HCT116 (cell line): ENCODE measurements around the gene RGS8. TPM values are rescaled to one million over a fixed set of nuclear protein-coding genes. Genes with fewer than 3 reads are reported as not detected.

Experiments used
- ATAC-seq: fragments of 200-7000 bp; cut with Tn5 transposase; 2 replicates; pipeline ENCODE4 v1.9.1; 2020; ENCODE audit warnings: mild to moderate bottlenecking, moderate library complexity
- BruUV-seq: library from RNA; stranded (reverse); fragments of 400-500 nt; replicated peaks from 2 replicates; lab custom pipeline; 2021; lab: Mats Ljungman, UMichigan
- CTCF ChIA-PET: fragments of 300-600 bp; sonication (Branson Sonifier 250); formaldehyde crosslinking; loops from one replicate; lab custom pipeline; 2021; ENCODE audit warnings: antibody characterized with exemption; lab: Charles Lee
- POLR2A ChIA-PET: fragments of 300-600, 350-600 bp; sonication (Branson Sonifier 250); formaldehyde crosslinking; loops from one replicate; lab custom pipeline; 2021; ENCODE audit warnings: antibody characterized with exemption; lab: Charles Lee
- RAD21 ChIA-PET, 2 experiments: fragments of 300-600 bp; sonication (Branson Sonifier 250); formaldehyde crosslinking; loops; one replicate each; lab custom pipeline; 2023; ENCODE audit warnings: low total read pairs in 2 of 2; ENCODE audit not compliant: uncharacterized antibody in 2 of 2, unreplicated experiment in 2 of 2, low non-redundant PET in 1 of 2; lab: Charles Lee
- DNase-seq: peaks from one replicate; pipeline ENCODE4 v3.0.0-alpha.2; 2010; ENCODE audit warnings: low read depth, low spot score
- H2AFZ ChIP-seq: fragments of 200-600 bp; shearing (Covaris generic), sonication (generic); 2 replicates; pipeline ENCODE4 v1.6.1; 2017; ENCODE audit warnings: low read depth, mixed run types, mixed read lengths, antibody characterized with exemption, low read length; ENCODE audit not compliant: poor library complexity, severe bottlenecking
- H3K27ac ChIP-seq: 2 replicates; pipeline ENCODE4 v1.5.1; 2012; ENCODE audit warnings: low read depth, low read length
- H3K27me3 ChIP-seq: fragments of 200-600 bp; sonication (generic); 2 replicates; pipeline ENCODE4 v1.6.1; 2016; ENCODE audit warnings: mixed run types, low read length, mixed read lengths; ENCODE audit not compliant: insufficient read depth
- H3K36me3 ChIP-seq, 2 experiments: fragments of 200-500 bp in 1 of 2; fragments of 200-600 bp in 1 of 2; sonication (Bioruptor generic) in 1 of 2; sonication (generic) in 1 of 2; 2 replicates each; pipeline versions ENCODE4 v1.5.1 to v1.6.1; 2014 to 2016; ENCODE audit warnings: low read length in 2 of 2, inconsistent platforms in 1 of 2, mixed read lengths in 1 of 2, mixed run types in 1 of 2; ENCODE audit not compliant: insufficient read depth in 2 of 2, control insufficient read depth in 1 of 2
- H3K4me1 ChIP-seq, 2 experiments: fragments of 200-600 bp in 1 of 2; sonication (generic) in 1 of 2; 2 replicates each; pipeline versions ENCODE4 v1.5.1 to v1.6.1; 2012 to 2017; ENCODE audit warnings: low read length in 2 of 2, inconsistent platforms in 1 of 2, mild to moderate bottlenecking in 1 of 2, mixed read lengths in 1 of 2, mixed run types in 1 of 2, moderate library complexity in 1 of 2; ENCODE audit not compliant: insufficient read depth in 2 of 2, control insufficient read depth in 1 of 2
- H3K4me2 ChIP-seq: fragments of 200-600 bp; sonication (generic); 2 replicates; pipeline ENCODE4 v1.6.1; 2017; ENCODE audit warnings: mixed run types, low read length, mixed read lengths
- H3K4me3 ChIP-seq, 2 experiments: fragments of 200-600 bp in 1 of 2; sonication (generic) in 1 of 2; replicated peaks in 1 of 2; 2 replicates each; pipeline ENCODE4 v1.5.1; 2011 to 2016; ENCODE audit warnings: low read length in 2 of 2, control low read depth in 1 of 2, low read depth in 1 of 2, mild to moderate bottlenecking in 1 of 2, mixed read lengths in 1 of 2, mixed run types in 1 of 2
- H3K79me2 ChIP-seq: fragments of 200-600 bp; sonication (generic); 2 replicates; pipeline ENCODE4 v1.6.1; 2017; ENCODE audit warnings: mild to moderate bottlenecking, mixed run types, low read length, moderate library complexity, mixed read lengths; ENCODE audit not compliant: insufficient read depth
- H3K9ac ChIP-seq: fragments of 200-600 bp; sonication (generic); 2 replicates; pipeline ENCODE4 v1.6.1; 2016; ENCODE audit warnings: low read length, mixed read lengths
- H3K9me2 ChIP-seq: fragments of 200-600 bp; sonication (generic), shearing (Covaris generic); 2 replicates; pipeline ENCODE4 v1.6.1; 2017; ENCODE audit warnings: mixed run types, mild to moderate bottlenecking, moderate library complexity; ENCODE audit not compliant: insufficient read depth
- H3K9me3 ChIP-seq, 2 experiments: fragments of 200-500 bp in 1 of 2; fragments of 200-600 bp in 1 of 2; sonication (Bioruptor generic) in 1 of 2; sonication (generic) in 1 of 2; 2 replicates each; pipeline ENCODE4 v1.6.1; 2014 to 2017; ENCODE audit warnings: low read length in 2 of 2, mixed read lengths in 2 of 2, inconsistent platforms in 1 of 2, low read depth in 1 of 2, mild to moderate bottlenecking in 1 of 2, mixed run types in 1 of 2, moderate library complexity in 1 of 2; ENCODE audit not compliant: control insufficient read depth in 1 of 2, insufficient read depth in 1 of 2
- H4K20me1 ChIP-seq: fragments of 200-600 bp; sonication (generic), shearing (Covaris generic); 2 replicates; pipeline ENCODE4 v1.6.1; 2017; ENCODE audit warnings: mixed run types, mild to moderate bottlenecking, moderate library complexity; ENCODE audit not compliant: insufficient read depth
- CEBPB ChIP-seq: IDR thresholded peaks from 2 replicates; pipeline ENCODE4 v1.6.1; 2012; ENCODE audit warnings: low read depth
- EGR1 ChIP-seq: IDR thresholded peaks from 2 replicates; pipeline ENCODE4 v1.6.1; 2012; ENCODE audit warnings: low read depth
- EZH2phosphoT487 ChIP-seq: fragments of 200-600 bp; IDR thresholded peaks from 2 replicates; pipeline ENCODE4 v1.6.1; 2018; ENCODE audit warnings: antibody characterized with exemption, borderline replicate concordance
- FOSL1 ChIP-seq: IDR thresholded peaks from 2 replicates; pipeline ENCODE4 v1.6.1; 2012; ENCODE audit warnings: low read depth
- JUND ChIP-seq: IDR thresholded peaks from 2 replicates; pipeline ENCODE4 v1.6.1; 2012
- MAX ChIP-seq: IDR thresholded peaks from 2 replicates; pipeline ENCODE4 v1.6.1; 2012
- POLR2A ChIP-seq: IDR thresholded peaks from 2 replicates; pipeline ENCODE4 v1.7.0; 2011; ENCODE audit warnings: borderline replicate concordance; ENCODE audit not compliant: insufficient read depth, insufficient read length; ENCODE audit errors: extremely low read depth
- POLR2AphosphoS5 ChIP-seq: IDR thresholded peaks from 2 replicates; pipeline ENCODE4 v1.6.1; 2011; ENCODE audit warnings: mild to moderate bottlenecking, low read depth, low read length, moderate library complexity
- REST ChIP-seq: IDR thresholded peaks from 2 replicates; pipeline ENCODE4 v1.6.1; 2012; ENCODE audit warnings: low read depth
- SIN3A ChIP-seq: IDR thresholded peaks from 2 replicates; pipeline ENCODE4 v1.6.1; 2012; ENCODE audit warnings: low read depth
- YY1 ChIP-seq: IDR thresholded peaks from 2 replicates; pipeline ENCODE4 v1.6.1; 2011; ENCODE audit warnings: low read length, low read depth, moderate library complexity, mild to moderate bottlenecking; ENCODE audit not compliant: insufficient replicate concordance; ENCODE audit errors: extremely low read depth
- ZFX ChIP-seq: fragments of 450-650 bp; IDR thresholded peaks from 2 replicates; pipeline ENCODE4 v1.6.1; 2017
- intact Hi-C: fragments of 100-400 bp; cut with micrococcal nuclease; formaldehyde crosslinking; loops from 2 replicates; pipeline ENCODE4 v1.10.0; 2022
- total RNA-seq: library from RNA; stranded (reverse); gene quantifications from one replicate; pipeline ENCODE4 v1.2.1, GENCODE V29; 2021; ENCODE audit not compliant: unreplicated experiment
- TF ChIP-seq, protein P1 (sequence below), 3 experiments: fragments of 200-600 bp in 1 of 3; sonication (generic) in 1 of 3; IDR thresholded peaks in 2 of 3; conservative IDR thresholded peaks in 1 of 3; 2 replicates each; pipeline ENCODE4 v1.5.1; 2012 to 2017; ENCODE audit warnings: low read depth in 2 of 3, low read length in 2 of 3, antibody characterized with exemption in 1 of 3, borderline replicate concordance in 1 of 3, control low read depth in 1 of 3, mild to moderate bottlenecking in 1 of 3, mixed read lengths in 1 of 3, mixed run types in 1 of 3, moderate library complexity in 1 of 3; ENCODE audit not compliant: insufficient read depth in 1 of 3
- TF ChIP-seq, protein P2 (sequence below): IDR thresholded peaks from 2 replicates; pipeline ENCODE4 v1.6.1; 2012

Gene RGS8
- total RNA-seq, 1 experiment from 2014 or later = not detected

DNA sequence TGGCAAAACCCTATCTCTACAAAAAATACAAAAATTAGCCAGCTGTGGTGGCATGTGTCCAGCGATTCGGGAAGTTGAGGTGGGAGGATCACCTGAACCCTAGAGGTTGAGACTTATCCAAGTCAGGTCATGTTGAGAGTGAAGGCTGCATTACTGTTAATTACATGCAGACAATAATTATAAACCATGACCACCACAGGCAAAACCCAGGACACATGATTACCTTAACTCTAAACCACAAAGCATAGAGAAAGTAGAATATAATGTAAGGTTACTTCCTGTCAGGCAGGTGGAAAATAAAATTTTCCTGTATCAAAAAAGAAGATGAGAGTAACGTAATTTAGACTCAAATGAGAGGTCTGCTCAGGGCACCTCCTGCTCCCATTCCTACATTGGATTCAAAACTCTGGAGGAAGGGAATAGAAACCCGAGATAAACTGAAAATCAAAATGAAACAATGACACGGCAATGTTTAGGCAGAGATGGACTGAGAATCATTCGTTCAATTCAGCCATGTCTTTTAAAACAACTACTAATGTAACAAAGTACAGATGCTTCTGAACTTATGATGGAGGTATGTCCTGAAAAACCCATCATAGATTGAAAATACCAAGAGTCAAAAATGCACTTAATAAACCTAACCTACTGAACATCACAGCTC, 33.6 kb downstream of the RGS8 start:
- Histone ChIP-seq H3K79me2 (no peaks in the 10 kb centered on the region), H3K9ac (no peak overlapping the region), H3K27ac (no peak overlapping the region), H3K4me3 (no peak overlapping the region), H2AFZ (no peak overlapping the region), H3K9me3 (no peaks in the 10 kb centered on the region), H3K4me1 (no peaks in the 10 kb centered on the region), H3K4me2 (no peak overlapping the region), H3K36me3 (no peaks in the 10 kb centered on the region), H3K27me3 (no peaks in the 10 kb centered on the region), H3K9me2 (no peaks in the 10 kb centered on the region), H4K20me1 (no peaks in the 10 kb centered on the region)
- RAD21 ChIA-PET = no interaction called here
- no peak for DNase-seq
- CTCF ChIA-PET = no interaction called here
- ATAC-seq = no peak
- BruUV-seq = no TSS peak
- intact Hi-C loops = no loop called here
- POLR2A ChIA-PET = no interaction called here
- TF ChIP-seq ZFX (no peak), EGR1 (no peak)

GRCh38 chr1:182649041-182649440, 35.3 kb downstream of the RGS8 start:
- no peaks in the 10 kb centered on the region for H3K79me2 ChIP-seq
- no peak overlapping the region for H3K27ac ChIP-seq
- CTCF ChIA-PET = no interaction called here
- no peak overlapping the region for H2AFZ ChIP-seq
- H3K4me3 ChIP-seq = no peak overlapping the region
- TF ChIP-seq, protein P1, sequence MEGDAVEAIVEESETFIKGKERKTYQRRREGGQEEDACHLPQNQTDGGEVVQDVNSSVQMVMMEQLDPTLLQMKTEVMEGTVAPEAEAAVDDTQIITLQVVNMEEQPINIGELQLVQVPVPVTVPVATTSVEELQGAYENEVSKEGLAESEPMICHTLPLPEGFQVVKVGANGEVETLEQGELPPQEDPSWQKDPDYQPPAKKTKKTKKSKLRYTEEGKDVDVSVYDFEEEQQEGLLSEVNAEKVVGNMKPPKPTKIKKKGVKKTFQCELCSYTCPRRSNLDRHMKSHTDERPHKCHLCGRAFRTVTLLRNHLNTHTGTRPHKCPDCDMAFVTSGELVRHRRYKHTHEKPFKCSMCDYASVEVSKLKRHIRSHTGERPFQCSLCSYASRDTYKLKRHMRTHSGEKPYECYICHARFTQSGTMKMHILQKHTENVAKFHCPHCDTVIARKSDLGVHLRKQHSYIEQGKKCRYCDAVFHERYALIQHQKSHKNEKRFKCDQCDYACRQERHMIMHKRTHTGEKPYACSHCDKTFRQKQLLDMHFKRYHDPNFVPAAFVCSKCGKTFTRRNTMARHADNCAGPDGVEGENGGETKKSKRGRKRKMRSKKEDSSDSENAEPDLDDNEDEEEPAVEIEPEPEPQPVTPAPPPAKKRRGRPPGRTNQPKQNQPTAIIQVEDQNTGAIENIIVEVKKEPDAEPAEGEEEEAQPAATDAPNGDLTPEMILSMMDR (IDR thresholded peaks at IDR 0.05 in 2 of 3, conservative IDR thresholded peaks at IDR 0.05 in 1 of 3; ENCODE audit: borderline replicate concordance in 1 of 3, insufficient read depth in 1 of 3, low read depth in 2 of 3, low read length in 2 of 3) = no peak
- no peak for TF ChIP-seq YY1
- TF ChIP-seq SIN3A = no peak
- no peak for TF ChIP-seq EGR1
- no peak for TF ChIP-seq MAX
- no peak for TF ChIP-seq POLR2A
- TF ChIP-seq, protein P2, sequence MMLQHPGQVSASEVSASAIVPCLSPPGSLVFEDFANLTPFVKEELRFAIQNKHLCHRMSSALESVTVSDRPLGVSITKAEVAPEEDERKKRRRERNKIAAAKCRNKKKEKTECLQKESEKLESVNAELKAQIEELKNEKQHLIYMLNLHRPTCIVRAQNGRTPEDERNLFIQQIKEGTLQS = no peak
- no peak for TF ChIP-seq CEBPB
- TF ChIP-seq FOSL1 = no peak
- TF ChIP-seq REST = no peak
- TF ChIP-seq POLR2AphosphoS5 = no peak
- no peak for TF ChIP-seq JUND
- TF ChIP-seq EZH2phosphoT487 = no peak
- H3K4me2 ChIP-seq = no peak overlapping the region
- ATAC-seq = no peak
- no peaks in the 10 kb centered on the region for H4K20me1 ChIP-seq
- no peaks in the 10 kb centered on the region for H3K36me3 ChIP-seq
- no TSS peak for BruUV-seq
- POLR2A ChIA-PET = no interaction called here
- RAD21 ChIA-PET = no interaction called here
- H3K27me3 ChIP-seq = no peaks in the 10 kb centered on the region
- DNase-seq = no peak
- intact Hi-C loops = no loop called here
- no peak overlapping the region for H3K9ac ChIP-seq
- no peaks in the 10 kb centered on the region for H3K4me1 ChIP-seq
- no peaks in the 10 kb centered on the region for H3K9me2 ChIP-seq
- H3K9me3 ChIP-seq = no peaks in the 10 kb centered on the region
